SH-SY5Y (cell line): ENCODE results near the gene KSR1.

ENCODE experiments used
- GATA2 ChIP-seq: IDR thresholded peaks from 2 replicates; pipeline ENCODE4 v1.6.1; 2011; ENCODE audit warnings: mild to moderate bottlenecking, low read depth, low read length
- GATA3 ChIP-seq: IDR thresholded peaks from 2 replicates; pipeline ENCODE4 v1.6.1; 2011; ENCODE audit warnings: low read depth, mild to moderate bottlenecking, low read length, moderate library complexity

The KSR1 gene

GRCh38 chr17:27494192-27495091, 38.2 kb downstream of the KSR1 start:
- no peak for TF ChIP-seq GATA2
- no peak for TF ChIP-seq GATA3

- no peak for TF ChIP-seq GATA2
- TF ChIP-seq GATA3 = no peak
Observed at GRCh38 chr17:27495460-27495859, 39.2 kb downstream of the KSR1 start.

- TF ChIP-seq GATA3 (no peak), GATA2 (no peak)
Observed at GRCh38 chr17:27496005-27496404, 39.8 kb downstream of the KSR1 start.

- TF ChIP-seq GATA2 = no peak
- TF ChIP-seq GATA3 = no peak
Observed at GRCh38 chr17:27496437-27496943, 40.2 kb downstream of the KSR1 start.

DNA sequence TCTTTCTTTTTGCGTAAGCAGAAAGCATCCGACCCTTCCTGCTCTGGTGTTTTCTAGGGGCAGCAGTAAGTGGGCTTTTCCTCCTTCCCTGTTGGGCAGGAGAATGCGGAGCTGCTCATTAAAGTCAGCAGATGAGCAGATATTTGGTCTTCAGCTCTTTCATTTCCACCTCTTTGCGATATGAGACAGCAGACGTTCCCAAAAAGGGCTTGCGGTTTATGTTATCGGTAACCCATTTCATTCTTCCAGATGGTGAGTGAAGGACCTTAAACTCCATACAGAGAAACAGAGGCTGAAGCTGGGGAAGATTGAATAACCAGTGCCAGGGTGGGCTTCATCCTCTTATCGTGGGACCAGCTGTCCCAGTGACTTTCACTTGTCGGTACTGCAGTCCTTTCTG, 40.7 kb downstream of the KSR1 start:
- no peak for TF ChIP-seq GATA3
- TF ChIP-seq GATA2 = no peak

- TF ChIP-seq GATA2 (no peak), GATA3 (no peak)
Observed at GRCh38 chr17:27497696-27498095, 41.4 kb downstream of the KSR1 start.

GRCh38 chr17:27498615-27499309, 42.5 kb downstream of the KSR1 start:
- TF ChIP-seq GATA3 (no peak), GATA2 (no peak)

- no peak for TF ChIP-seq GATA2
Observed at GRCh38 chr17:27499451-27500265, 43.4 kb downstream of the KSR1 start.

GRCh38 chr17:27502526-27503324, 46.5 kb downstream of the KSR1 start:
- no peak for TF ChIP-seq GATA2

- TF ChIP-seq GATA2 (no peak), GATA3 (no peak)
Observed at GRCh38 chr17:27503611-27504010, 47.4 kb downstream of the KSR1 start.

DNA sequence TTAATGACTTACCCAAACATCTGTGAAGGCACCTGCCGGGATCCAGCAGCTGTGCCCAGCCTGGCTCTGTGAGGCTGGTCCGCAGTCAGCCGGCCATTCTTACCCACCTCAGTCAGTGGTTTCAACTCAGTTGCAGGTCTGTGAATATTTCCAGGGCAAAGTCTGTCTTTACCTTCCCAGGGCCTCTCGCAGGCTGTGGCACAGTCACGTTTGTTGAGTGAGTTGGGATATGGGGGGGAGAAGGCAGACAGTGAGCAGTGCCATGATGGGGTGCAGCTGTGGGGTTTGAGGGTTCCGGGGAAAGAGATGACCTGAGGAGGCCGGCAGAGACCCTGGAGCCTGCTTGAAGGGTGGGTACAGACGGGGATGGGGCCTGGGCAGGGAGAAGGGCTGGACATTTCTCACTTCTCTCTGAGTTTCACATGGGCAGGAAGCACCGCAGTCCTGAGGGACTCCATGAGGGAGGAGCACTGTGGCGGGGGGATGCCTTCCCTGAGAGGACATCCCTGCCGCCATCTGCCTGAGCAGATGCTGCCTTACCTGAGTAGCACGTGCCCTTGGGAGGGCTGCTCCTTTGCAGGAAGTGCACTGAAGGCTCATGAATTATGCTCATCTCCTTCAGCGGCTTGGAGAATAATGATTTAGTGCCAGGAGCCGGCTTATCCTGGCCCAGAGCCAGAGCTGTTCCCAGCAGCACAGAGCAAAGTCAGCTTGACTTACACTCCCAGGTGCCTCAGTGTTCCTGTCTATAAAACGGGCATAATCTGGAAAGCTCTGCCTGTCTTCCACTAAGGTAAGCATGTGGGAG, 48.1 kb downstream of the KSR1 start:
- TF ChIP-seq GATA3 (no peak), GATA2 (no peak)

DNA sequence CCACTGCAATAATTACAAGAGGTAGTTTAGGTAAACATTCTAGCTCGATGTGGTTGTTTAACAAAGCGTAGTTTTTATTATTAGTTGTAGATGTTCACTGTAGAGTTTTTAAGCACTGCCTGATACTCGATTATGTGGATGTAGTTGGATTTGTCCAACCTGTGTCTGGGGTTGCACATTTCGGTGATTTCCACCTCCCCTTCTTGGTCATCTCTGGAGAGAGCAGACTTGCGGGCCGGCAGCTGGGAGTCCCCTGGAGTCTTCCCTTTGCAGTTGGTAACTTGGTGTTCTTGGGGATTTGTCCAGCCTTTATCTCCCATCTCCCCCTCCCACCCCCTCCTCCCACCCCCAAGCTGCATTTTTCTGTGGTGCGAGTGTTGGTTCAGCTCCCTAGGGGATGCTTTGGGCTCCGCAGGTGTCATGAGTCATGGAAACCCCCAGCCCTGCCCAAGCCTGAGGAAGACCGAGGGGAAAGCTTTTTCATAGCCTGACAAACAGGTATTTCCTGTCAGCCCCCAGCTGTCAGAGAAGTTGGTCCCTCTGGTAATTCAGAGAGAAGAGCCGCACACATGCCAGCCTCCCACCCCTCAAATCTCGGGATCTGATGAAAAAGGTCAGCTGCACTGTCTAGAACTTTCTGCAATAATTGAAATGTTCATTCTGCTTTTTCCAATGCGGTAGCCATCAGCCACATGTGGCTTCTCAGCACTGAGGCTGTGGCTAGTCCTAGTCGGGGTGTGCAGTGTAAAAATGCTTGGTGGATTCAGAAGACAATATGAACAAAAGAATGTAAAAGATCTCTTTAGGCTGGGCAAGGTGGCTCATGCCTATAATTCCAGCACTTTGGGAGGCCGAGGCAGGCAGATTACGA, 50.3 kb downstream of the KSR1 start:
- TF ChIP-seq GATA2 = no peak
- TF ChIP-seq GATA3 = no peak
